ENCODE results near the gene ZNF24.

- TF ChIP-seq POLR2A (IDR thresholded peaks at IDR 0.05) = no peak
- no peak for TF ChIP-seq CTCF (IDR thresholded peaks at IDR 0.05)
Measured at GRCh38 chr18:35291166-35291565, 53.1 kb downstream of the ZNF24 start.

All from adrenal gland (tissue), 5 donors.